ENCODE data around the gene HLA-DMB.

- TF ChIP-seq POLR2AphosphoS5 (IDR thresholded peaks at IDR 0.05; ENCODE audit: low read depth, low read length) (no peak), REST (IDR thresholded peaks at IDR 0.05; ENCODE audit: low read depth, low read length) (no peak)
These were observed 23.0 kb upstream of the HLA-DMB start for GRCh38 chr6:32963866-32964265.

All from SK-N-SH (cell line).